CD4-positive, CD25-positive, alpha-beta regulatory T cell (primary cell): ENCODE data around the gene ALAD. TPM values are rescaled to one million over a fixed set of nuclear protein-coding genes. Genes with fewer than 3 reads are reported as not detected.

Experiments
- ATAC-seq, 2 donors: fragments of 150-1000 bp; cut with Tn5 transposase; one replicate each; pipeline ENCODE4 v1.10.0; 2021; ENCODE audit warnings: low read depth in 2 of 2, moderate number of reproducible peaks in 2 of 2, moderate library complexity in 1 of 2
- DNase-seq, 3 donors: peaks; one replicate each; pipeline versions ENCODE4 v3.0.0 to v3.0.0-alpha.2; 2012 to 2022; ENCODE audit warnings: mixed read lengths in 1 of 3
- H3K27ac ChIP-seq: one replicate; pipeline ENCODE4 v1.7.0; 2013; ENCODE audit warnings: mild to moderate bottlenecking, low read length; ENCODE audit not compliant: insufficient read depth, poor library complexity, severe bottlenecking
- H3K27me3 ChIP-seq: one replicate; pipeline ENCODE4 v1.7.0; 2013; ENCODE audit warnings: low read length; ENCODE audit not compliant: control insufficient read depth, insufficient read depth
- H3K36me3 ChIP-seq: one replicate; pipeline ENCODE4 v1.7.0; 2013; ENCODE audit warnings: mild to moderate bottlenecking, low read length, moderate library complexity; ENCODE audit not compliant: control insufficient read depth, insufficient read depth
- H3K4me1 ChIP-seq: 2 replicates; pipeline ENCODE4 v1.7.0; 2013; ENCODE audit warnings: mild to moderate bottlenecking, low read length; ENCODE audit not compliant: insufficient read depth, control insufficient read depth, poor library complexity, severe bottlenecking
- H3K4me3 ChIP-seq: one replicate; pipeline ENCODE4 v1.7.0; 2013; ENCODE audit warnings: low read depth, mild to moderate bottlenecking, low read length, moderate library complexity
- H3K9me3 ChIP-seq, 2 experiments: 1 replicate in 1 of 2; 2 replicates in 1 of 2; pipeline ENCODE4 v1.7.0; 2013; ENCODE audit warnings: low read length in 2 of 2, mild to moderate bottlenecking in 1 of 2, moderate library complexity in 1 of 2; ENCODE audit not compliant: control insufficient read depth in 2 of 2
- H3K27ac Mint-ChIP-seq, 3 donors: one replicate each; pipeline ENCODE4 v1.8.0; 2020 to 2022; ENCODE audit warnings: mild to moderate bottlenecking in 3 of 3, mixed read lengths in 3 of 3, moderate library complexity in 2 of 3
- H3K27me3 Mint-ChIP-seq: one replicate; pipeline ENCODE4 v1.8.0; 2022; ENCODE audit warnings: mild to moderate bottlenecking, mixed read lengths
- H3K36me3 Mint-ChIP-seq: one replicate; pipeline ENCODE4 v1.8.0; 2020; ENCODE audit warnings: mixed read lengths
- H3K4me1 Mint-ChIP-seq, 4 donors: one replicate each; pipeline ENCODE4 v1.8.0; 2020 to 2022; ENCODE audit warnings: mixed read lengths in 4 of 4, mild to moderate bottlenecking in 1 of 4
- H3K4me3 Mint-ChIP-seq, 4 donors: one replicate each; pipeline ENCODE4 v1.8.0; 2020 to 2022; ENCODE audit warnings: mild to moderate bottlenecking in 4 of 4, mixed read lengths in 4 of 4, moderate library complexity in 3 of 4
- H3K9me3 Mint-ChIP-seq, 7 donors: one replicate each; pipeline ENCODE4 v1.8.0; 2020 to 2022; ENCODE audit warnings: mixed read lengths in 7 of 7, mild to moderate bottlenecking in 3 of 7, moderate library complexity in 2 of 7
- polyA plus RNA-seq, 4 donors: library from polyadenylated mRNA; unstranded; fragments of 300-500 nt; fragmentation: Illumina TruSeq; gene quantifications; one replicate each; pipeline ENCODE4 v1.2.3, GENCODE V29; 2021
- total RNA-seq: library from RNA; stranded (reverse); gene quantifications from one replicate; pipeline ENCODE4 v1.2.3, GENCODE V29; 2022

The ALAD gene
- total and polyA plus RNA-seq, 5 donors from 2014 or later = 20.3 to 27.8 (median 21.8) TPM

GRCh38 chr9:113337714-113338113 is 63.4 kb downstream of the ALAD start:
- no peaks in the 10 kb centered on the region for H3K9me3 ChIP-seq
- DNase-seq (no peak), ATAC-seq (no peak)
- Mint-ChIP-seq H3K36me3 (no peaks in the 10 kb centered on the region), H3K27ac (no peak overlapping the region), H3K4me3 (peak overlapping the region in 2 of 4 donors; percentile 43 to 46), H3K27me3 (peaks cover 28% of the 10 kb centered on the region), H3K9me3 (peaks cover 0 to 2% (median 0%) of the 10 kb centered on the region in 7 donors), H3K4me1 (peaks cover 0 to 28% (median 11%) of the 10 kb centered on the region in 4 donors)
- peaks cover 6% of the 10 kb centered on the region for H3K4me1 ChIP-seq
- no peaks in the 10 kb centered on the region for H3K27me3 ChIP-seq
- H3K4me3 ChIP-seq = no peak overlapping the region
- no peak overlapping the region for H3K27ac ChIP-seq
- H3K36me3 ChIP-seq = no peaks in the 10 kb centered on the region

Other genes starting within 250 kb of the ALAD start
- 24.9 TPM for gene FKBP15, start 180.0 kb downstream of the ALAD start, total RNA-seq
- 1 to 10 TPM; 7.1 to 9.8 (median 8.9) TPM for gene FKBP15, start 180.0 kb downstream of the ALAD start, polyA plus RNA-seq
- 6.1 TPM for gene SLC31A1, start 179.7 kb downstream of the ALAD start, total RNA-seq
- gene SLC31A1, start 179.7 kb downstream of the ALAD start, polyA plus RNA-seq = 1 to 10 TPM; 3.1 to 6.1 (median 4.2) TPM
- gene CDC26, start 125.7 kb downstream of the ALAD start, total RNA-seq = 26.3 TPM
- gene CDC26, start 125.7 kb downstream of the ALAD start, polyA plus RNA-seq = 100 to 1,000 TPM; 161 to 182 (median 173) TPM
- gene PRPF4, start 125.6 kb downstream of the ALAD start, total RNA-seq = 22.9 TPM
- gene PRPF4, start 125.6 kb downstream of the ALAD start, polyA plus RNA-seq = 10 to 100 TPM; 18.4 to 25.7 (median 22.5) TPM
- gene RNF183, start 97.9 kb downstream of the ALAD start, total RNA-seq = not detected
- gene RNF183, start 97.9 kb downstream of the ALAD start, polyA plus RNA-seq = not detected
- gene WDR31, start 61.0 kb downstream of the ALAD start, total RNA-seq = 0.22 TPM
- under 1 TPM in 3 of 4 donors, not detected in 1; 0.06 to 0.32 (median 0.16) TPM for gene WDR31, start 61.0 kb downstream of the ALAD start, polyA plus RNA-seq
- 0.57 TPM for gene BSPRY, start 51.7 kb downstream of the ALAD start, total RNA-seq
- 1 to 10 TPM in 1 of 4 donors, under 1 TPM in 3; 0.39 to 1.3 (median 0.56) TPM for gene BSPRY, start 51.7 kb downstream of the ALAD start, polyA plus RNA-seq
- gene HDHD3, start 24.3 kb downstream of the ALAD start, total RNA-seq = 14.3 TPM
- 10 to 100 TPM; 36.8 to 52.6 (median 46.5) TPM for gene HDHD3, start 24.3 kb downstream of the ALAD start, polyA plus RNA-seq
- 58.0 TPM for gene POLE3, start 9.4 kb upstream of the ALAD start, total RNA-seq
- gene POLE3, start 9.4 kb upstream of the ALAD start, polyA plus RNA-seq = 100 to 1,000 TPM; 114 to 160 (median 137) TPM
- 0.35 TPM for gene C9orf43, start 9.5 kb upstream of the ALAD start, total RNA-seq
- gene C9orf43, start 9.5 kb upstream of the ALAD start, polyA plus RNA-seq = under 1 TPM in 3 of 4 donors, not detected in 1; 0.12 to 0.48 (median 0.23) TPM
- 12.6 TPM for gene RGS3, start 62.4 kb upstream of the ALAD start, total RNA-seq
- gene RGS3, start 62.4 kb upstream of the ALAD start, polyA plus RNA-seq = 10 to 100 TPM in 3 of 4 donors, 1 to 10 TPM in 1; 8.5 to 15.5 (median 11.3) TPM